Endometrial microvascular endothelial cells (primary cell): ENCODE results near the gene STX4. TPM values are rescaled to one million over a fixed set of nuclear protein-coding genes. Genes with fewer than 3 reads are reported as not detected.

Experiments
- total RNA-seq: library from RNA; depleted of rRNA; stranded (reverse); fragments of >200 nt; gene quantifications from one replicate; pipeline ENCODE4 v1.2.3, GENCODE V29; 2015; ENCODE audit errors: inconsistent ontology term

STX4 gene
- total RNA-seq, 1 donor from 2014 or later: 35.9 TPM

Other genes with a start within 250 kb of the STX4 start
- 6.1 TPM for gene ZNF629, start 246.4 kb upstream of the STX4 start, total RNA-seq
- gene BCL7C, start 139.5 kb upstream of the STX4 start, total RNA-seq: 25.8 TPM
- 1.3 TPM for gene CTF1, start 136.9 kb upstream of the STX4 start, total RNA-seq
- gene FBXL19, start 110.0 kb upstream of the STX4 start, total RNA-seq: 23.1 TPM
- 13.4 TPM for gene ORAI3, start 84.5 kb upstream of the STX4 start, total RNA-seq
- 5.0 TPM for gene SETD1A, start 75.8 kb upstream of the STX4 start, total RNA-seq
- gene HSD3B7, start 48.4 kb upstream of the STX4 start, total RNA-seq: 6.0 TPM
- gene STX1B, start 22.9 kb upstream of the STX4 start, total RNA-seq: not detected
- gene ZNF668, start 40.7 kb downstream of the STX4 start, total RNA-seq: 16.5 TPM
- 7.2 TPM for gene ZNF646, start 40.9 kb downstream of the STX4 start, total RNA-seq
- gene PRSS53, start 55.4 kb downstream of the STX4 start, total RNA-seq: 0.19 TPM
- gene VKORC1, start 61.2 kb downstream of the STX4 start, total RNA-seq: 179 TPM
- gene BCKDK, start 74.8 kb downstream of the STX4 start, total RNA-seq: 88.6 TPM
- 30.1 TPM for gene KAT8, start 84.1 kb downstream of the STX4 start, total RNA-seq
- not detected for gene PRSS8, start 102.2 kb downstream of the STX4 start, total RNA-seq
- not detected for gene PRSS36, start 116.5 kb downstream of the STX4 start, total RNA-seq
- 79.0 TPM for gene FUS, start 146.6 kb downstream of the STX4 start, total RNA-seq
- 21.2 TPM for gene PYCARD, start 169.2 kb downstream of the STX4 start, total RNA-seq
- gene TRIM72, start 180.6 kb downstream of the STX4 start, total RNA-seq: not detected
- not detected for gene PYDC1, start 183.6 kb downstream of the STX4 start, total RNA-seq
- not detected for gene ITGAM, start 226.4 kb downstream of the STX4 start, total RNA-seq